ENCODE data around the gene ARSG.

DNA sequence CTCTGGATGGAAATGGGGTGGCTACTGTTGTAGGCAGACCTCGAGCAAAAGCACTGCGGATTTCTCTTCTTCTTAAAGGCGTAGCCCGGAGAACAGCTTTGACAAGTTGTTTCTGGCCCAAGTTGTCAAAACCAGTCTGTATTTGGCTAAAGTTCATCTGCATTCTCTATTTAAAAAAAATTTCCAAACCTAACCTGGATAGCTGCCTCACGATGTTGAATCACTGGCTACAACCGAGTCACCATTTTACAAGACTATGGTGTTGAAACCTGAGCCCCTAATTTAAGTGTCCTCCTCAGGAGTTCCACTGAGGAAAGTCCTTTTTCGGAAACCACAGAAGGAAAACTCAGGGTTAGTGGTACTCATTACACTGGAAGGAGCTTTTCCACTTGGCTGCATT lies 1.8 kb upstream of the ARSG start:
- TF ChIP-seq, protein P1, sequence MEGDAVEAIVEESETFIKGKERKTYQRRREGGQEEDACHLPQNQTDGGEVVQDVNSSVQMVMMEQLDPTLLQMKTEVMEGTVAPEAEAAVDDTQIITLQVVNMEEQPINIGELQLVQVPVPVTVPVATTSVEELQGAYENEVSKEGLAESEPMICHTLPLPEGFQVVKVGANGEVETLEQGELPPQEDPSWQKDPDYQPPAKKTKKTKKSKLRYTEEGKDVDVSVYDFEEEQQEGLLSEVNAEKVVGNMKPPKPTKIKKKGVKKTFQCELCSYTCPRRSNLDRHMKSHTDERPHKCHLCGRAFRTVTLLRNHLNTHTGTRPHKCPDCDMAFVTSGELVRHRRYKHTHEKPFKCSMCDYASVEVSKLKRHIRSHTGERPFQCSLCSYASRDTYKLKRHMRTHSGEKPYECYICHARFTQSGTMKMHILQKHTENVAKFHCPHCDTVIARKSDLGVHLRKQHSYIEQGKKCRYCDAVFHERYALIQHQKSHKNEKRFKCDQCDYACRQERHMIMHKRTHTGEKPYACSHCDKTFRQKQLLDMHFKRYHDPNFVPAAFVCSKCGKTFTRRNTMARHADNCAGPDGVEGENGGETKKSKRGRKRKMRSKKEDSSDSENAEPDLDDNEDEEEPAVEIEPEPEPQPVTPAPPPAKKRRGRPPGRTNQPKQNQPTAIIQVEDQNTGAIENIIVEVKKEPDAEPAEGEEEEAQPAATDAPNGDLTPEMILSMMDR (IDR thresholded peaks at IDR 0.05; ENCODE audit: low read length), result no peak
- TF ChIP-seq EZH2 (IDR thresholded peaks at IDR 0.05; ENCODE audit: borderline replicate concordance, low read length), result no peak

Data from OCI-LY1 (cell line).